ENCODE data around the gene AGAP2.

AGAP2 gene

GRCh38 chr12:57763881-57764661, 25.5 kb upstream of the AGAP2 start:
- H3K4me1 ChIP-seq, result peaks cover 0 to 31% (median 29%) of the 10 kb centered on the region in 4 donors
- H3K9me3 ChIP-seq, result no peaks in the 10 kb centered on the region
- intact Hi-C loops (cut with DNase I; ENCODE audit: low total_unique reads), result no loop called here
- H3K4me3 ChIP-seq, result no peak overlapping the region
- peaks cover 0 to 54% of the 10 kb centered on the region in 2 donors for H3K27me3 ChIP-seq
- TF ChIP-seq CTCF (IDR thresholded peaks at IDR 0.05), result no peak
- DNase-seq, result peak in 1 of 2 donors; percentile 49
- H3K36me3 ChIP-seq, result peaks cover 0 to 12% (median 8%) of the 10 kb centered on the region in 3 donors
- no peak overlapping the region for H3K27ac ChIP-seq

- intact Hi-C loops (cut with DNase I; ENCODE audit: low total_unique reads), result no loop called here
- no peak overlapping the region for H3K27ac ChIP-seq
- H3K4me3 ChIP-seq, result no peak overlapping the region
- H3K4me1 ChIP-seq, result peaks cover 0 to 31% (median 29%) of the 10 kb centered on the region in 4 donors
- H3K36me3 ChIP-seq, result peaks cover 0 to 14% (median 12%) of the 10 kb centered on the region in 3 donors
- TF ChIP-seq CTCF (IDR thresholded peaks at IDR 0.05), result no peak
- DNase-seq, result no peak
- H3K27me3 ChIP-seq, result peaks cover 0 to 54% of the 10 kb centered on the region in 2 donors
- no peaks in the 10 kb centered on the region for H3K9me3 ChIP-seq
Measured at GRCh38 chr12:57762463-57762862, 23.9 kb upstream of the AGAP2 start.

GRCh38 chr12:57761391-57761998, 23.0 kb upstream of the AGAP2 start:
- Histone ChIP-seq H3K4me1 (peaks cover 0 to 22% (median 21%) of the 10 kb centered on the region in 4 donors), H3K27ac (no peak overlapping the region), H3K27me3 (peaks cover 0 to 54% of the 10 kb centered on the region in 2 donors), H3K9me3 (no peaks in the 10 kb centered on the region), H3K36me3 (peaks cover 0 to 14% (median 12%) of the 10 kb centered on the region in 3 donors), H3K4me3 (no peak overlapping the region)
- intact Hi-C loops (cut with DNase I; ENCODE audit: low total_unique reads), result no loop called here
- no peak for TF ChIP-seq CTCF (IDR thresholded peaks at IDR 0.05)
- DNase-seq, result peak in 1 of 2 donors; percentile 13

- Histone ChIP-seq H3K36me3 (peaks cover 0 to 14% (median 12%) of the 10 kb centered on the region in 3 donors), H3K4me3 (no peak overlapping the region), H3K27ac (no peak overlapping the region), H3K4me1 (peaks cover 0 to 19% (median 14%) of the 10 kb centered on the region in 4 donors), H3K9me3 (no peaks in the 10 kb centered on the region), H3K27me3 (peaks cover 0 to 46% of the 10 kb centered on the region in 2 donors)
- TF ChIP-seq CTCF (IDR thresholded peaks at IDR 0.05), result no peak
- DNase-seq, result no peak
- intact Hi-C loops (cut with DNase I; ENCODE audit: low total_unique reads), result no loop called here
Measured at GRCh38 chr12:57760347-57760982, 21.9 kb upstream of the AGAP2 start.

GRCh38 chr12:57759360-57759980, 20.9 kb upstream of the AGAP2 start:
- TF ChIP-seq CTCF (IDR thresholded peaks at IDR 0.05), result no peak
- intact Hi-C loops (cut with DNase I; ENCODE audit: low total_unique reads), result no loop called here
- no peaks in the 10 kb centered on the region for H3K9me3 ChIP-seq
- H3K27ac ChIP-seq, result no peak overlapping the region
- peaks cover 0 to 36% of the 10 kb centered on the region in 2 donors for H3K27me3 ChIP-seq
- peaks cover 0 to 14% (median 12%) of the 10 kb centered on the region in 3 donors for H3K36me3 ChIP-seq
- no peak overlapping the region for H3K4me3 ChIP-seq
- no peak for DNase-seq
- H3K4me1 ChIP-seq, result peaks cover 0 to 14% (median 7%) of the 10 kb centered on the region in 4 donors

Measured in tibial artery (tissue), 4 donors.